IMR-90 (cell line): ENCODE data around the gene SCAF11. TPM values are rescaled to one million over a fixed set of nuclear protein-coding genes. Genes with fewer than 3 reads are reported as not detected.

Source experiments
- ATAC-seq: fragments of 200-7000 bp; cut with Tn5 transposase; 2 replicates; pipeline ENCODE4 v1.9.1; 2020; ENCODE audit warnings: low read depth, mild to moderate bottlenecking, moderate library complexity
- BruUV-seq: library from RNA; stranded (reverse); fragments of 400-500 nt; replicated peaks from 2 replicates; lab custom pipeline; 2021; lab: Mats Ljungman, UMichigan
- CTCF ChIA-PET: fragments of 300-600 bp; formaldehyde crosslinking; extraction: SDS; loops from one replicate; lab custom pipeline; 2021; ENCODE audit warnings: antibody characterized with exemption; lab: Yijun Ruan, JAX
- POLR2A ChIA-PET: fragments of 300-600 bp; sonication (Branson Sonifier 250); formaldehyde crosslinking; loops from one replicate; lab custom pipeline; 2022; ENCODE audit warnings: antibody characterized with exemption; ENCODE audit not compliant: unreplicated experiment; lab: Charles Lee
- DNase-seq: peaks from one replicate; pipeline ENCODE4 v3.0.0; 2013
- H2AFZ ChIP-seq: replicated peaks from 2 replicates; pipeline ENCODE3; 2013; ENCODE audit warnings: low read length, mild to moderate bottlenecking; ENCODE audit not compliant: poor library complexity
- H2AK5ac ChIP-seq: 2 replicates; pipeline ENCODE4 v1.6.1; 2013; ENCODE audit warnings: low read depth, low read length, inconsistent platforms
- H2AK9ac ChIP-seq: replicated peaks from 2 replicates; pipeline ENCODE3; 2013; ENCODE audit warnings: mild to moderate bottlenecking, low read depth, low read length, moderate library complexity; ENCODE audit not compliant: poor library complexity
- H2BK120ac ChIP-seq: 2 replicates; pipeline ENCODE4 v1.6.1; 2013; ENCODE audit warnings: low read depth, low read length, inconsistent platforms
- H2BK15ac ChIP-seq: 3 replicates; pipeline ENCODE4 v1.6.1; 2013; ENCODE audit warnings: low read depth, low read length, inconsistent platforms
- H2BK20ac ChIP-seq: 2 replicates; pipeline ENCODE4 v1.6.1; 2013; ENCODE audit warnings: low read depth, mild to moderate bottlenecking, inconsistent platforms, low read length, moderate library complexity
- H2BK5ac ChIP-seq: 2 replicates; pipeline ENCODE4 v1.6.1; 2013; ENCODE audit warnings: mild to moderate bottlenecking, low read depth, low read length, inconsistent platforms; ENCODE audit not compliant: poor library complexity, severe bottlenecking
- H3K14ac ChIP-seq: replicated peaks from 2 replicates; pipeline ENCODE4 v1.6.1; 2013; ENCODE audit warnings: low read depth, low read length, inconsistent platforms
- H3K18ac ChIP-seq: 2 replicates; pipeline ENCODE4 v1.6.1; 2013; ENCODE audit warnings: low read depth, low read length, control low read depth
- H3K23ac ChIP-seq: 2 replicates; pipeline ENCODE4 v1.6.1; 2013; ENCODE audit warnings: low read depth, low read length, inconsistent platforms
- H3K27ac ChIP-seq: 2 replicates; pipeline ENCODE4 v1.5.1; 2013; ENCODE audit warnings: mild to moderate bottlenecking, control low read depth, low read length; ENCODE audit not compliant: insufficient read depth
- H3K27me3 ChIP-seq: 2 replicates; pipeline ENCODE4 v1.6.1; 2013; ENCODE audit warnings: low read length; ENCODE audit not compliant: control insufficient read depth, insufficient read depth
- H3K36me3 ChIP-seq: 2 replicates; pipeline ENCODE4 v1.6.1; 2013; ENCODE audit warnings: low read length, mixed read lengths; ENCODE audit not compliant: control insufficient read depth, insufficient read depth
- H3K4ac ChIP-seq: 2 replicates; pipeline ENCODE4 v1.6.1; 2013; ENCODE audit warnings: low read depth, low read length, inconsistent platforms
- H3K4me1 ChIP-seq: 2 replicates; pipeline ENCODE4 v1.6.1; 2013; ENCODE audit warnings: low read length, mixed read lengths; ENCODE audit not compliant: control insufficient read depth, insufficient read depth
- H3K4me2 ChIP-seq: 2 replicates; pipeline ENCODE4 v1.6.1; 2013; ENCODE audit warnings: low read depth, mild to moderate bottlenecking, control low read depth, low read length, moderate library complexity
- H3K4me3 ChIP-seq: 2 replicates; pipeline ENCODE4 v1.5.1; 2013; ENCODE audit warnings: low read depth, mild to moderate bottlenecking, control low read depth, low read length, moderate library complexity; ENCODE audit not compliant: insufficient read depth
- H3K56ac ChIP-seq: 2 replicates; pipeline ENCODE4 v1.6.1; 2013; ENCODE audit warnings: low read length, inconsistent platforms; ENCODE audit not compliant: insufficient read depth; ENCODE audit errors: extremely low read depth
- H3K79me1 ChIP-seq, 2 experiments: 2 replicates each; pipeline ENCODE4 v1.6.1; 2013; ENCODE audit warnings: low read length in 2 of 2, inconsistent platforms in 1 of 2, low read depth in 1 of 2
- H3K9ac ChIP-seq: 2 replicates; pipeline ENCODE4 v1.6.1; 2013; ENCODE audit warnings: low read depth, low read length, control low read depth
- H3K9me1 ChIP-seq: 2 replicates; pipeline ENCODE4 v1.6.1; 2013; ENCODE audit warnings: low read length, inconsistent platforms; ENCODE audit not compliant: insufficient read depth
- H3K9me3 ChIP-seq: 2 replicates; pipeline ENCODE4 v1.6.1; 2013; ENCODE audit warnings: low read length; ENCODE audit not compliant: control insufficient read depth, insufficient read depth
- H4K20me1 ChIP-seq: 2 replicates; pipeline ENCODE4 v1.6.1; 2013; ENCODE audit warnings: low read length, inconsistent platforms; ENCODE audit not compliant: insufficient read depth
- H4K5ac ChIP-seq: 2 replicates; pipeline ENCODE4 v1.6.1; 2013; ENCODE audit warnings: mild to moderate bottlenecking, low read depth, low read length, control low read depth
- H4K8ac ChIP-seq, 2 experiments: 2 replicates each; pipeline ENCODE4 v1.6.1; 2013; ENCODE audit warnings: low read depth in 2 of 2, low read length in 2 of 2, control low read depth in 1 of 2, inconsistent platforms in 1 of 2
- H4K91ac ChIP-seq: 2 replicates; pipeline ENCODE4 v1.6.1; 2013; ENCODE audit warnings: low read depth, low read length, inconsistent platforms; ENCODE audit not compliant: insufficient read depth
- BHLHE40 ChIP-seq: fragments of 150-350 bp; IDR thresholded peaks from 2 replicates; pipeline ENCODE4 v1.6.1; 2016; ENCODE audit warnings: mild to moderate bottlenecking, low read depth, low read length
- CEBPB ChIP-seq: IDR thresholded peaks from 2 replicates; pipeline ENCODE4 v1.6.1; 2012; ENCODE audit warnings: low read depth, low read length, improper control_type of control experiment
- CHD1 ChIP-seq: IDR thresholded peaks from 2 replicates; pipeline ENCODE4 v1.6.1; 2012; ENCODE audit warnings: low read depth, low read length, improper control_type of control experiment
- CTCF ChIP-seq: conservative IDR thresholded peaks from 2 replicates; pipeline ENCODE4 v1.5.1; 2012; ENCODE audit warnings: mild to moderate bottlenecking, low read depth, low read length, improper control_type of control experiment
- ELK1 ChIP-seq: fragments of 150-350 bp; IDR thresholded peaks from 2 replicates; pipeline ENCODE4 v1.6.1; 2016; ENCODE audit warnings: low read depth, mild to moderate bottlenecking, low read length, moderate library complexity, borderline replicate concordance
- FOS ChIP-seq: fragments of 150-350 bp; IDR thresholded peaks from 2 replicates; pipeline ENCODE4 v1.6.1; 2016; ENCODE audit warnings: low read depth, low read length
- MAFK ChIP-seq: IDR thresholded peaks from 2 replicates; pipeline ENCODE4 v1.6.1; 2012; ENCODE audit warnings: low read depth, low read length, improper control_type of control experiment
- MAZ ChIP-seq: IDR thresholded peaks from 2 replicates; pipeline ENCODE4 v1.6.1; 2012; ENCODE audit warnings: low read depth, mild to moderate bottlenecking, low read length, improper control_type of control experiment, moderate library complexity, borderline replicate concordance
- MXI1 ChIP-seq: IDR thresholded peaks from 2 replicates; pipeline ENCODE4 v1.6.1; 2012; ENCODE audit warnings: low read depth, mild to moderate bottlenecking, low read length, moderate library complexity, borderline replicate concordance
- NFE2L2 ChIP-seq: fragments of 150-350 bp; IDR thresholded peaks from 2 replicates; pipeline ENCODE4 v1.6.1; 2016; ENCODE audit warnings: low read depth, mild to moderate bottlenecking, low read length
- POLR2A ChIP-seq: IDR thresholded peaks from 2 replicates; pipeline ENCODE4 v1.6.1; 2012; ENCODE audit warnings: mild to moderate bottlenecking, low read depth, low read length
- RAD21 ChIP-seq: IDR thresholded peaks from 2 replicates; pipeline ENCODE4 v1.6.1; 2012; ENCODE audit warnings: low read length, improper control_type of control experiment
- RCOR1 ChIP-seq: IDR thresholded peaks from 2 replicates; pipeline ENCODE4 v1.6.1; 2012; ENCODE audit warnings: mild to moderate bottlenecking, low read length, improper control_type of control experiment; ENCODE audit not compliant: insufficient replicate concordance
- RFX5 ChIP-seq: IDR thresholded peaks from 2 replicates; pipeline ENCODE4 v1.8.0; 2012; ENCODE audit warnings: low read depth, mild to moderate bottlenecking, low read length, moderate library complexity
- SMC3 ChIP-seq: fragments of 150-350 bp; IDR thresholded peaks from 2 replicates; pipeline ENCODE4 v1.6.1; 2016; ENCODE audit warnings: low read depth, mild to moderate bottlenecking, antibody characterized with exemption, low read length, moderate library complexity
- USF2 ChIP-seq: fragments of 150-350 bp; IDR thresholded peaks from 2 replicates; pipeline ENCODE4 v1.6.1; 2017; ENCODE audit warnings: mild to moderate bottlenecking, antibody characterized with exemption, low read length, low read depth
- WGBS, 2 experiments: methylation state at CpG; one replicate each; pipeline versions ENCODE4 v1.1.5 to v1.1.7; 2013; ENCODE audit warnings: missing lambda C conversion rate in 2 of 2; ENCODE audit not compliant: insufficient read length in 1 of 2; ENCODE audit errors: extremely low coverage in 2 of 2; 5-methylcytosine and 5-hydroxymethylcytosine counted together
- dilution Hi-C: fragments of 300-500 bp; cut with HindIII; formaldehyde crosslinking; loops from one replicate; pipeline ENCODE4 v1.14.3; 2018; ENCODE audit warnings: low sequenced_read_pairs; ENCODE audit not compliant: unreplicated experiment
- in situ Hi-C: fragments of 300-500 bp; cut with MboI; formaldehyde crosslinking; loops from 3 replicates; pipeline ENCODE4 v1.14.3; 2019; ENCODE audit warnings: low sequenced_read_pairs, inconsistent platforms, mixed read lengths
- intact Hi-C: fragments of 100-400 bp; cut with micrococcal nuclease; formaldehyde crosslinking; loops from 2 replicates; pipeline ENCODE4 v1.10.0; 2022
- polyA plus RNA-seq, 3 experiments: library from polyadenylated mRNA; depleted of rRNA; stranded (reverse); fragments of >200 nt; gene quantifications; 2 replicates each; pipeline ENCODE4 v1.2.3, GENCODE V29; 2012; ENCODE audit warnings: low replicate concordance in 1 of 3
- total RNA-seq: library from RNA; depleted of rRNA; stranded (reverse); fragments of >200 nt; gene quantifications from 2 replicates; pipeline ENCODE4 v1.2.3, GENCODE V29; 2012

The SCAF11 gene
- total and polyA plus RNA-seq, 2 of the 4 experiments (the other 2 are of a cell fraction) = 33.9 to 70.4 TPM

GRCh38 chr12:45970391-45970790 lies 20.0 kb downstream of the SCAF11 start:
- dilution Hi-C loops = no loop called here
- CTCF ChIA-PET = no interaction called here
- no peak for TF ChIP-seq POLR2A
- TF ChIP-seq FOS = no peak
- TF ChIP-seq MAFK = no peak
- no peak for TF ChIP-seq NFE2L2
- no peak for TF ChIP-seq BHLHE40
- TF ChIP-seq ELK1 = no peak
- TF ChIP-seq USF2 = no peak
- TF ChIP-seq CEBPB = no peak
- TF ChIP-seq CTCF = no peak
- no peak for TF ChIP-seq RAD21
- no peak for TF ChIP-seq MXI1
- no peak for TF ChIP-seq RFX5
- no peak for TF ChIP-seq CHD1
- TF ChIP-seq MAZ = no peak
- no peak for TF ChIP-seq SMC3
- no peak for TF ChIP-seq RCOR1
- Histone ChIP-seq H2AFZ (no peak overlapping the region), H3K23ac (no peak overlapping the region; the same call in 1 of the 2 replicates), H2BK120ac (no peak overlapping the region), H3K4me1 (peaks cover 21% of the 10 kb centered on the region), H3K27ac (no peak overlapping the region), H3K9me1 (peaks cover 6% of the 10 kb centered on the region), H3K79me1 (peaks cover 25 to 62% of the 10 kb centered on the region in 2 experiments), H3K56ac (no peak overlapping the region), H4K91ac (no peak overlapping the region), H3K9ac (no peak overlapping the region), H3K36me3 (peaks cover 1% of the 10 kb centered on the region), H3K9me3 (no peaks in the 10 kb centered on the region), H2BK20ac (no peak overlapping the region), H2BK5ac (peak overlapping the region; percentile 29), H3K18ac (no peak overlapping the region), H3K4me2 (no peak overlapping the region), H4K20me1 (peaks cover 41% of the 10 kb centered on the region), H3K27me3 (no peaks in the 10 kb centered on the region), H2AK5ac (no peak overlapping the region), H2BK15ac (no peak overlapping the region), H4K5ac (no peak overlapping the region; the same call in 1 of the 2 replicates), H3K4me3 (no peak overlapping the region), H3K4ac (no peak overlapping the region), H3K14ac (no peak overlapping the region), H4K8ac (no peak overlapping the region), H2AK9ac (no peak overlapping the region)
- intact Hi-C loops = no loop called here
- ATAC-seq = no peak
- in situ Hi-C loops = no loop called here
- no TSS peak for BruUV-seq
- POLR2A ChIA-PET = no interaction called here
- WGBS, 2 experiments = no CpG with 5 or more reads among the region's 1 CpG
- no peak for DNase-seq
